ENCODE measurements around the gene TM9SF1. TPM values are rescaled to one million over a fixed set of nuclear protein-coding genes. Genes with fewer than 3 reads are reported as not detected.

TM9SF1 gene
- total and polyA plus RNA-seq, 2 donors (not counting 1 experiment from before 2014, with no cell fraction given), result 7.6 to 24.5 TPM

- Histone ChIP-seq H3K9me3 (ENCODE audit: control extremely low read depth in 1 of 3, control insufficient read depth in 2 of 3, insufficient read depth in 1 of 3, low read length in 2 of 3) (no peaks in the 10 kb centered on the region), H3K4me2 (replicated peaks; ENCODE audit: low read depth, low read length, poor library complexity, severe bottlenecking) (peak overlapping the region; percentile 88), H3K4me3 (ENCODE audit: control extremely low read depth in 1 of 5, extremely low read depth in 1 of 5, insufficient read depth in 1 of 5, low read depth in 2 of 5, low read length in 4 of 5) (no peak overlapping the region), H4K20me1 (ENCODE audit: control insufficient read depth, insufficient read depth, low read length, poor library complexity, severe bottlenecking) (peaks cover 10% of the 10 kb centered on the region), H3K36me3 (replicated peaks in 1 of 2; ENCODE audit: control extremely low read depth in 1 of 2, control insufficient read depth in 1 of 2, extremely low read depth in 1 of 2, insufficient read depth in 2 of 2, low read length in 1 of 2) (peaks cover 2 to 13% of the 10 kb centered on the region in 2 experiments), H3K79me2 (ENCODE audit: control insufficient read depth, insufficient read depth, low read length) (peaks cover 67% of the 10 kb centered on the region), H3K27me3 (replicated peaks in 1 of 4; ENCODE audit: control extremely low read depth in 1 of 4, control insufficient read depth in 3 of 4, insufficient read depth in 4 of 4, low read length in 3 of 4) (no peaks in the 10 kb centered on the region), H3K4me1 (ENCODE audit: control insufficient read depth in 2 of 2, insufficient read depth in 2 of 2, low read length in 2 of 2) (peaks cover 32% of the 10 kb centered on the region in 2 donors), H2AFZ (ENCODE audit: insufficient read depth, low read depth, low read length, poor library complexity, severe bottlenecking) (peak overlapping the region; percentile 90), H3K27ac (ENCODE audit: low read length in 2 of 2) (peak overlapping the region; percentile 85 to 89), H3K9ac (ENCODE audit: low read length) (peak overlapping the region; percentile 93)
- peak overlapping the region; percentile 93 for H3K4me3 Mint-ChIP-seq
- H3K27me3 Mint-ChIP-seq, result no peaks in the 10 kb centered on the region
- ChIA-PET POLR2A (interaction anchor here (0.5 to 5.3 kb wide), 14 partner anchors 16 to 214 kb away, joined by 3 to 64 read pairs (median 4); partner anchors contain the start of genes DCAF11, DHRS1, GMPR2 and IPO4), CTCF (interaction anchor here (0.9 to 4.2 kb wide), 22 partner anchors 12 to 219 kb away, joined by 3 to 31 read pairs (median 5); partner anchors contain the start of genes CIDEB, DHRS1, GMPR2 and IRF9)
- TF ChIP-seq, protein P1, sequence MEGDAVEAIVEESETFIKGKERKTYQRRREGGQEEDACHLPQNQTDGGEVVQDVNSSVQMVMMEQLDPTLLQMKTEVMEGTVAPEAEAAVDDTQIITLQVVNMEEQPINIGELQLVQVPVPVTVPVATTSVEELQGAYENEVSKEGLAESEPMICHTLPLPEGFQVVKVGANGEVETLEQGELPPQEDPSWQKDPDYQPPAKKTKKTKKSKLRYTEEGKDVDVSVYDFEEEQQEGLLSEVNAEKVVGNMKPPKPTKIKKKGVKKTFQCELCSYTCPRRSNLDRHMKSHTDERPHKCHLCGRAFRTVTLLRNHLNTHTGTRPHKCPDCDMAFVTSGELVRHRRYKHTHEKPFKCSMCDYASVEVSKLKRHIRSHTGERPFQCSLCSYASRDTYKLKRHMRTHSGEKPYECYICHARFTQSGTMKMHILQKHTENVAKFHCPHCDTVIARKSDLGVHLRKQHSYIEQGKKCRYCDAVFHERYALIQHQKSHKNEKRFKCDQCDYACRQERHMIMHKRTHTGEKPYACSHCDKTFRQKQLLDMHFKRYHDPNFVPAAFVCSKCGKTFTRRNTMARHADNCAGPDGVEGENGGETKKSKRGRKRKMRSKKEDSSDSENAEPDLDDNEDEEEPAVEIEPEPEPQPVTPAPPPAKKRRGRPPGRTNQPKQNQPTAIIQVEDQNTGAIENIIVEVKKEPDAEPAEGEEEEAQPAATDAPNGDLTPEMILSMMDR (IDR thresholded peaks at IDR 0.05), result no peak
- TF ChIP-seq EZH2 (IDR thresholded peaks at IDR 0.05; ENCODE audit: borderline replicate concordance, insufficient read depth, low read depth, low read length, poor library complexity, severe bottlenecking), result no peak
- DNase-seq (no peak), ATAC-seq (ENCODE audit: low read depth) (no peak)
- peak overlapping the region; percentile 96 for H3K27ac Mint-ChIP-seq
- WGBS (ENCODE audit: insufficient coverage), result 100% methylated on average over 1 of the region's 2 CpGs
- intact Hi-C loops (cut with micrococcal nuclease), result loop anchor here (1.0 to 10.0 kb wide), 5 partner anchors 26 to 916 kb away; partner anchors contain the start of genes THTPA, TINF2 and ZFHX2
- H3K4me1 Mint-ChIP-seq, result peaks cover 37% of the 10 kb centered on the region
- no peaks in the 10 kb centered on the region for H3K9me3 Mint-ChIP-seq (ENCODE audit: insufficient read depth)
Measured at GRCh38 chr14:24216345-24216699, 21.1 kb upstream of the TM9SF1 start.
